Endometrium (tissue), 2 donors: ENCODE data around the gene RALGDS.
"Not testable (repeated sequence)": the region's sequence is repeated elsewhere in the genome, so short reads cannot be mapped to it uniquely, and the experiment has no call there.

Experiments
- FAIRE-seq: peaks from 2 replicates; lab custom pipeline; 2012; peaks lifted over from hg19 to GRCh38; lab: Jason Lieb, UNC
- donor health status: control.
- donor health status: control.

RALGDS gene

GRCh38 chr9:133066181-133066983 is 54.7 kb downstream of the RALGDS start:
- FAIRE-seq, result no peak

GRCh38 chr9:133065070-133065388 is 56.0 kb downstream of the RALGDS start:
- FAIRE-seq, result no peak

- FAIRE-seq, result no peak
Measured at GRCh38 chr9:133064241-133065069, 56.6 kb downstream of the RALGDS start.

- no peak for FAIRE-seq
Measured at GRCh38 chr9:133063500-133064231, 57.4 kb downstream of the RALGDS start.

GRCh38 chr9:133063159-133063499 is 57.9 kb downstream of the RALGDS start:
- FAIRE-seq, result no peak

- not testable (repeated sequence) for FAIRE-seq
Measured at GRCh38 chr9:133062569-133062968, 58.5 kb downstream of the RALGDS start.

- FAIRE-seq, result not testable (repeated sequence)
Measured at GRCh38 chr9:133061764-133062145, 59.3 kb downstream of the RALGDS start, which contains the start of gene CEL. TSS of gene CEL (plus strand) at chr9:133061981. CDS start at chr9:133062003, 22 bp downstream.

GRCh38 chr9:133061019-133061763 is 59.8 kb downstream of the RALGDS start:
- FAIRE-seq, result not testable (repeated sequence)

GRCh38 chr9:133060417-133060841 is 60.6 kb downstream of the RALGDS start:
- FAIRE-seq, result no peak

GRCh38 chr9:133059623-133060022 is 61.4 kb downstream of the RALGDS start:
- no peak for FAIRE-seq

- no peak for FAIRE-seq
Measured at GRCh38 chr9:133058550-133059320, 62.3 kb downstream of the RALGDS start.

GRCh38 chr9:133058071-133058470 is 63.0 kb downstream of the RALGDS start:
- no peak for FAIRE-seq

GRCh38 chr9:133057553-133057952 is 63.5 kb downstream of the RALGDS start:
- no peak for FAIRE-seq

GRCh38 chr9:133057006-133057405 is 64.0 kb downstream of the RALGDS start:
- FAIRE-seq, result no peak

GRCh38 chr9:133056533-133056932 is 64.5 kb downstream of the RALGDS start:
- no peak for FAIRE-seq

GRCh38 chr9:133055788-133056420 is 65.1 kb downstream of the RALGDS start:
- FAIRE-seq, result no peak

- FAIRE-seq, result no peak
Measured at GRCh38 chr9:133054966-133055365, 66.1 kb downstream of the RALGDS start.

GRCh38 chr9:133054194-133054890 is 66.7 kb downstream of the RALGDS start:
- FAIRE-seq, result no peak

GRCh38 chr9:133051966-133052539 is 69.0 kb downstream of the RALGDS start:
- FAIRE-seq, result no peak
